AG08395 (cell line): Measurements from ENCODE around the gene ERP44.

ENCODE experiments used
- DNase-seq: peaks from one replicate; pipeline ENCODE4 v3.0.0; 2012; ENCODE audit warnings: mixed read lengths, low spot score

Gene ERP44

GRCh38 chr9:99936947-99937587, 161.7 kb downstream of the ERP44 start:
- no peak for DNase-seq

- no peak for DNase-seq
Measured at GRCh38 chr9:99931155-99931840, 167.5 kb downstream of the ERP44 start.

- DNase-seq, result no peak
Measured at GRCh38 chr9:99929652-99930051, 169.1 kb downstream of the ERP44 start.
